K562 (cell line): ENCODE results near the gene TSKS. TPM values are rescaled to one million over a fixed set of nuclear protein-coding genes. Genes with fewer than 3 reads are reported as not detected.

Source experiments
- BRD9 ChIP-seq: fragments of 450-650 bp; IDR thresholded peaks from 2 replicates; pipeline ENCODE4 v1.6.1; 2018; ENCODE audit warnings: low read depth; ENCODE audit not compliant: partially characterized antibody
- CEBPG ChIP-seq, 3 experiments: fragments of 200-800 bp in 1 of 3; sonication (Bioruptor generic) in 1 of 3; sonication (generic) in 1 of 3; formaldehyde crosslinking in 1 of 3; IDR thresholded peaks in 2 of 3; conservative IDR thresholded peaks in 1 of 3; 2 replicates each; pipeline versions ENCODE4 v1.6.1 to v1.8.0; 2016 to 2022; ENCODE audit warnings: missing compliant biosample characterization in 2 of 3, missing genetic modification characterization in 2 of 3, mild to moderate bottlenecking in 1 of 3, missing genetic modification reagents in 1 of 3
- DIDO1 ChIP-seq: fragments of 450-650 bp; IDR thresholded peaks from 2 replicates; pipeline ENCODE4 v1.6.1; 2016; ENCODE audit warnings: low read depth, missing biosample characterization, missing genetic modification characterization
- FIP1L1 ChIP-seq: fragments of 200-400 bp; formaldehyde crosslinking; IDR thresholded peaks from 2 replicates; pipeline ENCODE4 v1.6.1; 2018; ENCODE audit warnings: mild to moderate bottlenecking, low read depth, low read length; ENCODE audit not compliant: poor library complexity, severe bottlenecking
- MTF1 ChIP-seq: fragments of 250-450 bp; sonication (Bioruptor Pico); IDR thresholded peaks from 2 replicates; pipeline ENCODE4 v1.9.0; 2021; ENCODE audit warnings: moderate library complexity, mild to moderate bottlenecking, inconsistent platforms, borderline replicate concordance
- NR1H2 ChIP-seq: sonication (generic); formaldehyde crosslinking; IDR thresholded peaks from 2 replicates; pipeline ENCODE4 v1.4.0; 2020; ENCODE audit warnings: mild to moderate bottlenecking, missing genetic modification reagents
- POLR2B ChIP-seq: fragments of 450-650 bp; IDR thresholded peaks from 2 replicates; pipeline ENCODE4 v1.6.1; 2018; ENCODE audit warnings: low read depth; ENCODE audit not compliant: partially characterized antibody
- PTRF ChIP-seq: fragments of 450-650 bp; IDR thresholded peaks from 2 replicates; pipeline ENCODE4 v1.6.1; 2016; ENCODE audit warnings: mild to moderate bottlenecking, missing genetic modification characterization, missing compliant biosample characterization
- PYGO2 ChIP-seq: fragments of 450-650 bp; IDR thresholded peaks from 2 replicates; pipeline ENCODE4 v1.6.1; 2016; ENCODE audit warnings: mild to moderate bottlenecking, missing genetic modification characterization, moderate library complexity, missing compliant biosample characterization
- RBM25 ChIP-seq: fragments of 200-400 bp; formaldehyde crosslinking; IDR thresholded peaks from 2 replicates; pipeline ENCODE4 v1.6.1; 2018; ENCODE audit warnings: low read length, low read depth, moderate library complexity; ENCODE audit not compliant: severe bottlenecking
- RFX1 ChIP-seq: fragments of 450-650 bp; IDR thresholded peaks from 2 replicates; pipeline ENCODE4 v1.6.1; 2016; ENCODE audit warnings: mild to moderate bottlenecking, moderate library complexity
- SIN3A ChIP-seq, 2 experiments: fragments of 150-350 bp in 1 of 2; IDR thresholded peaks; 2 replicates each; pipeline ENCODE4 v1.6.1; 2011 to 2016; ENCODE audit warnings: borderline replicate concordance in 2 of 2, low read depth in 2 of 2, low read length in 2 of 2, mild to moderate bottlenecking in 2 of 2, moderate library complexity in 2 of 2; ENCODE audit not compliant: control insufficient read depth in 1 of 2
- SNRNP70 ChIP-seq: fragments of 200-400 bp; formaldehyde crosslinking; optimal IDR thresholded peaks from 2 replicates; pipeline ENCODE3; 2017; ENCODE audit warnings: low read depth, low read length
- TAF7 ChIP-seq: fragments of 450-650 bp; IDR thresholded peaks from 2 replicates; pipeline ENCODE4 v1.6.1; 2016; ENCODE audit warnings: missing genetic modification characterization, missing compliant biosample characterization
- TGIF2 ChIP-seq: sonication (generic); formaldehyde crosslinking; IDR thresholded peaks from 2 replicates; pipeline ENCODE4 v1.8.1; 2022; ENCODE audit warnings: mild to moderate bottlenecking, missing genetic modification reagents, moderate library complexity
- ZBTB12 ChIP-seq: fragments of 250-450 bp; sonication (Bioruptor Pico); IDR thresholded peaks from 2 replicates; pipeline ENCODE4 v1.4.0; 2020
- ZC3H4 ChIP-seq: sonication (generic); formaldehyde crosslinking; IDR thresholded peaks from 2 replicates; pipeline ENCODE4 v1.9.0; 2021; ENCODE audit warnings: missing genetic modification reagents, borderline replicate concordance
- ZNF212 ChIP-seq: fragments of 450-650 bp; formaldehyde crosslinking; IDR thresholded peaks from 2 replicates; pipeline ENCODE4 v1.4.0; 2020; ENCODE audit warnings: mild to moderate bottlenecking
- ZNF311 ChIP-seq: fragments of 250-450 bp; sonication (Bioruptor Pico); IDR thresholded peaks from 2 replicates; pipeline ENCODE4 v1.4.0; 2020; ENCODE audit warnings: mild to moderate bottlenecking, moderate library complexity
- ZNF695 ChIP-seq: fragments of 450-650 bp; formaldehyde crosslinking; IDR thresholded peaks from 2 replicates; pipeline ENCODE4 v1.4.0; 2020; ENCODE audit warnings: mild to moderate bottlenecking, moderate library complexity
- polyA plus RNA-seq, 8 experiments: library from polyadenylated mRNA; depleted of rRNA in 4 of 8; stranded (reverse) in 5 of 8; unstranded in 3 of 8; fragments of >200 nt; fragmentation: Nextera tagmentation in 2 of 8; fragmentation: Illumina TruSeq in 1 of 8; extraction: Ambion mirVana in 2 of 8; extraction: Trizol in 1 of 8; gene quantifications; 2 replicates each; pipeline versions ENCODE4 v1.2.1 to v1.2.3, GENCODE V29; 2011 to 2014; ENCODE audit warnings: inconsistent platforms in 1 of 8, missing spikeins in 1 of 8
- total RNA-seq, 7 experiments: library from RNA; depleted of rRNA in 6 of 7; stranded (reverse); fragments of >200 nt in 6 of 7; fragmentation: Illumina TruSeq in 2 of 7; extraction: Trizol in 2 of 7; gene quantifications; 2 replicates each; pipeline versions ENCODE4 v1.2.1 to v1.2.3, GENCODE V29; 2011 to 2021; ENCODE audit warnings: low replicate concordance in 1 of 7
- TF ChIP-seq, protein P1 (sequence below): fragments of 450-650 bp; IDR thresholded peaks from 2 replicates; pipeline ENCODE4 v1.6.1; 2017; ENCODE audit warnings: antibody characterized with exemption, mild to moderate bottlenecking
- TF ChIP-seq, protein P2 (sequence below): fragments of 450-650 bp; conservative IDR thresholded peaks from 2 replicates; pipeline ENCODE4 v1.6.1; 2016; ENCODE audit warnings: missing genetic modification characterization, low read depth, mild to moderate bottlenecking, control low read depth, missing compliant biosample characterization

The TSKS gene
- total and polyA plus RNA-seq, 9 of the 15 experiments (the other 6 are each of a cell fraction or from before 2014, with no cell fraction given), result 0.14 to 4.5 (median 0.80) TPM

GRCh38 chr19:49716154-49716553 is 47.0 kb downstream of the TSKS start (continued):
- TF ChIP-seq PTRF (tag) (no peak), SNRNP70 (no peak), CEBPG (CRISPR knock-in tag; IDR thresholded peaks at IDR 0.05) (no peak), CEBPG (tag; conservative IDR thresholded peaks at IDR 0.05 in 1 of 2, IDR thresholded peaks at IDR 0.05 in 1 of 2) (no peak), SIN3A (IDR thresholded peaks at IDR 0.05; ENCODE audit: borderline replicate concordance in 2 of 2, control insufficient read depth in 1 of 2, low read depth in 2 of 2, low read length in 2 of 2) (no peak), RBM25 (no peak), BRD9 (no peak), ZNF695 (CRISPR knock-in tag) (no peak), RFX1 (no peak), NR1H2 (CRISPR knock-in tag) (no peak), ZBTB12 (CRISPR knock-in tag) (no peak), DIDO1 (no peak), TAF7 (tag) (0 out of 2 replicates have a peak, but pooled peaks have one; percentile 33), MTF1 (CRISPR knock-in tag) (no peak), ZNF311 (no peak), ZC3H4 (no peak), ZNF212 (CRISPR knock-in tag) (no peak), TGIF2 (no peak), PYGO2 (tag) (no peak), POLR2B (no peak), FIP1L1 (no peak)
- TF ChIP-seq, protein P1, sequence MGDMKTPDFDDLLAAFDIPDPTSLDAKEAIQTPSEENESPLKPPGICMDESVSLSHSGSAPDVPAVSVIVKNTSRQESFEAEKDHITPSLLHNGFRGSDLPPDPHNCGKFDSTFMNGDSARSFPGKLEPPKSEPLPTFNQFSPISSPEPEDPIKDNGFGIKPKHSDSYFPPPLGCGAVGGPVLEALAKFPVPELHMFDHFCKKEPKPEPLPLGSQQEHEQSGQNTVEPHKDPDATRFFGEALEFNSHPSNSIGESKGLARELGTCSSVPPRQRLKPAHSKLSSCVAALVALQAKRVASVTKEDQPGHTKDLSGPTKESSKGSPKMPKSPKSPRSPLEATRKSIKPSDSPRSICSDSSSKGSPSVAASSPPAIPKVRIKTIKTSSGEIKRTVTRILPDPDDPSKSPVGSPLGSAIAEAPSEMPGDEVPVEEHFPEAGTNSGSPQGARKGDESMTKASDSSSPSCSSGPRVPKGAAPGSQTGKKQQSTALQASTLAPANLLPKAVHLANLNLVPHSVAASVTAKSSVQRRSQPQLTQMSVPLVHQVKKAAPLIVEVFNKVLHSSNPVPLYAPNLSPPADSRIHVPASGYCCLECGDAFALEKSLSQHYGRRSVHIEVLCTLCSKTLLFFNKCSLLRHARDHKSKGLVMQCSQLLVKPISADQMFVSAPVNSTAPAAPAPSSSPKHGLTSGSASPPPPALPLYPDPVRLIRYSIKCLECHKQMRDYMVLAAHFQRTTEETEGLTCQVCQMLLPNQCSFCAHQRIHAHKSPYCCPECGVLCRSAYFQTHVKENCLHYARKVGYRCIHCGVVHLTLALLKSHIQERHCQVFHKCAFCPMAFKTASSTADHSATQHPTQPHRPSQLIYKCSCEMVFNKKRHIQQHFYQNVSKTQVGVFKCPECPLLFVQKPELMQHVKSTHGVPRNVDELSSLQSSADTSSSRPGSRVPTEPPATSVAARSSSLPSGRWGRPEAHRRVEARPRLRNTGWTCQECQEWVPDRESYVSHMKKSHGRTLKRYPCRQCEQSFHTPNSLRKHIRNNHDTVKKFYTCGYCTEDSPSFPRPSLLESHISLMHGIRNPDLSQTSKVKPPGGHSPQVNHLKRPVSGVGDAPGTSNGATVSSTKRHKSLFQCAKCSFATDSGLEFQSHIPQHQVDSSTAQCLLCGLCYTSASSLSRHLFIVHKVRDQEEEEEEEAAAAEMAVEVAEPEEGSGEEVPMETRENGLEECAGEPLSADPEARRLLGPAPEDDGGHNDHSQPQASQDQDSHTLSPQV, result peak; percentile 56
- TF ChIP-seq, protein P2, sequence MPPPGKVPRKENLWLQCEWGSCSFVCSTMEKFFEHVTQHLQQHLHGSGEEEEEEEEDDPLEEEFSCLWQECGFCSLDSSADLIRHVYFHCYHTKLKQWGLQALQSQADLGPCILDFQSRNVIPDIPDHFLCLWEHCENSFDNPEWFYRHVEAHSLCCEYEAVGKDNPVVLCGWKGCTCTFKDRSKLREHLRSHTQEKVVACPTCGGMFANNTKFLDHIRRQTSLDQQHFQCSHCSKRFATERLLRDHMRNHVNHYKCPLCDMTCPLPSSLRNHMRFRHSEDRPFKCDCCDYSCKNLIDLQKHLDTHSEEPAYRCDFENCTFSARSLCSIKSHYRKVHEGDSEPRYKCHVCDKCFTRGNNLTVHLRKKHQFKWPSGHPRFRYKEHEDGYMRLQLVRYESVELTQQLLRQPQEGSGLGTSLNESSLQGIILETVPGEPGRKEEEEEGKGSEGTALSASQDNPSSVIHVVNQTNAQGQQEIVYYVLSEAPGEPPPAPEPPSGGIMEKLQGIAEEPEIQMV (tag), result no peak
